Measurements from ENCODE around the gene PGAP3. TPM values are rescaled to one million over a fixed set of nuclear protein-coding genes. Genes with fewer than 3 reads are reported as not detected.
"Not testable (repeated sequence)": the region's sequence is repeated elsewhere in the genome, so short reads cannot be mapped to it uniquely, and the experiment has no call there.

PGAP3 gene, protein sequence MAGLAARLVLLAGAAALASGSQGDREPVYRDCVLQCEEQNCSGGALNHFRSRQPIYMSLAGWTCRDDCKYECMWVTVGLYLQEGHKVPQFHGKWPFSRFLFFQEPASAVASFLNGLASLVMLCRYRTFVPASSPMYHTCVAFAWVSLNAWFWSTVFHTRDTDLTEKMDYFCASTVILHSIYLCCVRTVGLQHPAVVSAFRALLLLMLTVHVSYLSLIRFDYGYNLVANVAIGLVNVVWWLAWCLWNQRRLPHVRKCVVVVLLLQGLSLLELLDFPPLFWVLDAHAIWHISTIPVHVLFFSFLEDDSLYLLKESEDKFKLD
- 10 to 100 TPM; 24.0 to 47.1 (median 37.8) TPM for polyA plus RNA-seq

DNA sequence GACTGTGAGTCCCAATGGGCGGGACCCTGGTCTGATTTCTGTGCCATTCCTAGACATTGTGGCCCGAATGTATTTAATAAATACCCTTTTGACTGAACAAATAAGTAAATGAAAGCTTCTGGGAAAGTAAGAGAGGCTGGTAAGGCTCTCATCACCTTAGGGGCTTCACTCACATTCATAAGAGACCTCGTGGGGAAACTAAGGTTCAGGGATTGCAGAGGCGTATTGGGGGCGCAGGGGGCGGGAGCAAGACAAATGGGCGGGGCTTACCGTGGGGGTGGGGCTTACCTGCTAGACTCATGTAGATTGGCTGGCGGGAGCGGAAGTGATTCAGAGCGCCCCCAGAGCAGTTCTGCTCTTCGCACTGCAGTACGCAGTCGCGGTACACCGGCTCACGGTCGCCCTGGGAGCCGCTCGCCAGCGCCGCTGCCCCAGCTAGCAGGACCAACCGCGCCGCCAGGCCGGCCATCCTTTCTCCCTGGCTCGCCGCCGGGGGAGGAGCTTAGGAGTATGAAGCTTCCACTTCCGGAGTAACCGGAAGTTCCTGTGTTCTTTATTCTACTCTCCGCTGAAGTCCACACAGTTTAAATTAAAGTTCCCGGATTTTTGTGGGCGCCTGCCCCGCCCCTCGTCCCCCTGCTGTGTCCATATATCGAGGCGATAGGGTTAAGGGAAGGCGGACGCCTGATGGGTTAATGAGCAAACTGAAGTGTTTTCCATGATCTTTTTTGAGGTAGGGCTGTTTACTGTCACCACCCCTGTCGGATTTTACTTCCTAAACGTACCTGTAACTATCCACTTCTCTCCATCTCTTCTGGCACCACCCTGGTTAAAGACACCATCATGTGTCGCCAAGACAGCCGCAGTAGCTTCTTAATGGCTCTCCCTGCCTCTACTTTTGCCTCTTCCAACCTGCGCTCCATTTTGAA lies at the start of gene PGAP3:
TSS of gene PGAP3 (minus strand) at position 512 of the 929 bp plus-strand sequence. CDS start at position 469, 43 bp downstream.
- H3K4me3 Mint-ChIP-seq, result peak within 1 kb of the TSS; percentile 95 to 98 (median 97)
- H3K27me3 Mint-ChIP-seq (ENCODE audit: low read depth in 3 of 3), result peaks cover 3 to 11% (median 9%) of the 10 kb centered on the region in 3 donors
- H3K27ac Mint-ChIP-seq, result peak within 1 kb of the TSS; percentile 92 to 98 (median 96)
- peak; percentile 85 to 90 (median 88) for DNase-seq
- peaks cover 26 to 27% of the 10 kb centered on the region in 2 donors for H3K4me1 Mint-ChIP-seq
- no peaks in the 10 kb centered on the region for H3K9me3 Mint-ChIP-seq
- H3K36me3 Mint-ChIP-seq, result peaks cover 11 to 14% (median 13%) of the 10 kb centered on the region in 3 donors

GRCh38 chr17:39737206-39737759 lies 49.4 kb upstream of the PGAP3 start:
- DNase-seq, result no peak
- Mint-ChIP-seq H3K4me3 (no peak overlapping the region), H3K27ac (no peak overlapping the region), H3K4me1 (peaks cover 7 to 8% of the 10 kb centered on the region in 2 donors), H3K36me3 (no peaks in the 10 kb centered on the region), H3K9me3 (no peaks in the 10 kb centered on the region), H3K27me3 (ENCODE audit: low read depth in 3 of 3) (peaks cover 11 to 12% (median 11%) of the 10 kb centered on the region in 3 donors)

DNA sequence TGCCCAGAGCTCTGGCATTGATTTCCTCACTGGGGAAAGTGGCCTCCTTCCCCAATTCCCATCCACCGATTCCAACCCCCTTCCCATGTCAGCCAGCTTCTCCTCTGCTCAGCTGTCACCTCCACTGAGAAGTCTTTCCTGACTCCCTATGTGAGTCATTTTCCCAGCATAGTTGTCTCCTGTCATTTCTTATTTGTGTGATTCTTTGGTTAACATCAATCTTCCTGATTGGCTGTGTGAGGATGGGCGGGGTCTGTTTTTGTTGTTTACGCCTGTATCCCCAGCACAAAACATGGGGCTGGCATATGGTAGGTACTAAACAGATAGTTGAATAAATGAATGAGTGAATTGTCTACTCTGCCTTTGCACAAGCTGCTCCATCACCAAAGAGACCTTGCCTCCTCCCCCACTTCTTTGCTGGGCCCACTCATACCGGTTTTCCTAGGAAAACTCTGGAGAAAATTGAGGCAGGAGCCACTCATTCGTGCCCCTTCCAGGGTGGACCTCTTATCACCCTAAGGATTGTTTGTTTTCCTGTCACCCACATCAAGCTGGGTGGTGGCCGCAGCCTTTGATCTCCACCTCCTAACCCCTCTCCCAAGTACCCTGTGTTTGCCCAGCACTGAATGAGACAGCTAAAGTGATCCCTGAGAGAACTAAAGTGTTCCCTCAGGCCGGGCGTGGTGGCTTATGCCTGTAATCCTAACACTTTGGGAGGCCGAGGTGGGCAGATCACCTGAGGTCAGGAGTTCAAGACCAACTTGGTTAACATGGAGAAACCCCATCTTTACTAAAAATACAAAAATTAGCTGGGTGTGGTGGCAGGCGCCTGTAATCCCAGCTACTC lies 48.7 kb upstream of the PGAP3 start:
- H3K4me3 Mint-ChIP-seq, result no peak overlapping the region
- H3K9me3 Mint-ChIP-seq, result no peaks in the 10 kb centered on the region
- H3K27ac Mint-ChIP-seq, result peak overlapping the region in 1 of 6 donors; percentile 35
- no peak for DNase-seq
- no peaks in the 10 kb centered on the region for H3K36me3 Mint-ChIP-seq
- H3K27me3 Mint-ChIP-seq (ENCODE audit: low read depth in 3 of 3), result peaks cover 11 to 12% (median 11%) of the 10 kb centered on the region in 3 donors
- peaks cover 7% of the 10 kb centered on the region in 2 donors for H3K4me1 Mint-ChIP-seq

GRCh38 chr17:39735882-39736281 lies 48.0 kb upstream of the PGAP3 start:
- Mint-ChIP-seq H3K27ac (peak overlapping the region in 1 of 6 donors; percentile 35), H3K4me3 (no peak overlapping the region), H3K4me1 (peaks cover 7 to 9% of the 10 kb centered on the region in 2 donors), H3K27me3 (ENCODE audit: low read depth in 3 of 3) (peaks cover 10 to 13% (median 11%) of the 10 kb centered on the region in 3 donors), H3K9me3 (peaks cover 0 to 1% (median 0%) of the 10 kb centered on the region in 6 donors), H3K36me3 (no peaks in the 10 kb centered on the region)
- DNase-seq, result no peak

DNA sequence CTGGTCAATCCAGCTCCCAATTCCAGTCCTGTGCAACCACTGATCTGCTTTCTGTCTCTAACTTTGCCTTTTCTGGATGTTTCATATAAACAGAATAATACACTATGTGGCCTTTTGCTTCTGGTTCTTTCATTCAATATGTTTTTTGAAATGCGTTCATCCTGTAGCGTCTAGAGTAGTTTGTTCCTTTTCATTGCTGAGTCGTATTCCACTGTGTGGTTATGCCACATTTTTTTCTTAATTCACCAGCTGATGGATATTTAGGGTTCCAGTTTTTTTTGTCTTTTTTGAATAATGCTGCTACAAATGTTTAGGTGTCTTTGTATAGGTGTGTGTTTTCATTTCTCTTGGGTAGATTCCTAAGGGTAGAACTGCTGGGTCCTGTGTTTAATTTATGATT lies 44.7 kb upstream of the PGAP3 start:
- DNase-seq, result no peak
- H3K27ac Mint-ChIP-seq, result peak overlapping the region; percentile 6 to 83 (median 47)
- H3K4me1 Mint-ChIP-seq, result peaks cover 19 to 20% of the 10 kb centered on the region in 2 donors
- peaks cover 0 to 5% (median 3%) of the 10 kb centered on the region in 3 donors for H3K36me3 Mint-ChIP-seq
- H3K27me3 Mint-ChIP-seq (ENCODE audit: low read depth in 3 of 3), result peaks cover 2 to 6% (median 6%) of the 10 kb centered on the region in 3 donors
- H3K4me3 Mint-ChIP-seq, result peak overlapping the region; percentile 4 to 78 (median 57)
- H3K9me3 Mint-ChIP-seq, result peaks cover 0 to 1% (median 0%) of the 10 kb centered on the region in 6 donors

DNA sequence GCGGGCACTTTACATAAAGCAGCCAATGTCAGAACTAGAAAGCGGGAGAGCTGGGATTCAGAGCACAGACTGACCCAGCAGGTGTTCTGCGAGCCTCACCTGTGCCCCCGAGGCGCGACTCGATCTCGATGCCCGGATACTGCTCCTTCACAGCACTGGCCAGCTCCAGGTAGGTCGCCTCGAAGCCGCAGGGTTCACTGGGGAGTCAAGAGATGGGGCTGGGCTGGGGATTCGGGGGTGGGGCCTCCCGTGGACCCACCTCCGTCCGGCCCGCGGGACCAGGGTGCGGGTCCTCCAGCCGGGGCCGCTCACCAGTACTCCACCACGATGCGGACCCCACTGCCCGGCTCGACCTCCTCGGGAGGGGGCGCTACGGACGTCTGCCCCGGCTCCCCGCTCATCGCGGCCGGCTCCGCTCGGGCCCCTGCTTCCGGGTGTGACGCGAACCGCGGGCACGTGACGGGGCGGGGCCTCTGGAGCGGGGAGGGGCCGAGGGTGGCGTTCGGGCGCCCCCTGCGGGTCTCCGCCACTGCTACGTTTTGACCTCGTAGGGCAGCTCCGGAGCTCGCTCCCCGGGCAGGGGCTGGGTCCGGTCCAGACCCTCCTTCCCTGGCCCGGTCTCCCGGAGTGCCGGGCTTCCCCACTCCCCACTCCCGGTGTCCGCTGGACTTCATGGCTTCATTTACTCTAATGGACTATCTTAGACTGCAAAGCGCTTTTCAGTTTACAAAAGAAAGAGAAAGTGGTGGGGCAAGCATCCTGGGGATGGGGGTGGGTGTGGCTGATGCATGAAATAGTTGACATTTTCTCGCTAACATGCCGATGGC lies 42.5 kb upstream of the PGAP3 start, which contains the start of gene MIEN1:
TSS of gene MIEN1 (minus strand) at position 438 of the 827 bp plus-strand sequence. CDS start at position 401, 37 bp downstream.
- Mint-ChIP-seq H3K27me3 (ENCODE audit: low read depth in 3 of 3) (peaks cover 2 to 6% (median 2%) of the 10 kb centered on the region in 3 donors), H3K27ac (peak within 1 kb of the TSS; percentile 88 to 97 (median 95)), H3K4me1 (peaks cover 20 to 25% of the 10 kb centered on the region in 2 donors), H3K9me3 (peaks cover 0 to 1% (median 0%) of the 10 kb centered on the region in 6 donors), H3K36me3 (peaks cover 0 to 11% (median 3%) of the 10 kb centered on the region in 3 donors), H3K4me3 (peak within 1 kb of the TSS; percentile 87 to 95 (median 90))
- peak; percentile 95 for DNase-seq

- Mint-ChIP-seq H3K27me3 (ENCODE audit: low read depth in 3 of 3) (peaks cover 2 to 6% (median 2%) of the 10 kb centered on the region in 3 donors), H3K36me3 (peaks cover 0 to 11% (median 3%) of the 10 kb centered on the region in 3 donors), H3K4me3 (peak overlapping the region; percentile 87 to 95 (median 90))
Measured at GRCh38 chr17:39729280-39729851, 41.5 kb upstream of the PGAP3 start.

DNA sequence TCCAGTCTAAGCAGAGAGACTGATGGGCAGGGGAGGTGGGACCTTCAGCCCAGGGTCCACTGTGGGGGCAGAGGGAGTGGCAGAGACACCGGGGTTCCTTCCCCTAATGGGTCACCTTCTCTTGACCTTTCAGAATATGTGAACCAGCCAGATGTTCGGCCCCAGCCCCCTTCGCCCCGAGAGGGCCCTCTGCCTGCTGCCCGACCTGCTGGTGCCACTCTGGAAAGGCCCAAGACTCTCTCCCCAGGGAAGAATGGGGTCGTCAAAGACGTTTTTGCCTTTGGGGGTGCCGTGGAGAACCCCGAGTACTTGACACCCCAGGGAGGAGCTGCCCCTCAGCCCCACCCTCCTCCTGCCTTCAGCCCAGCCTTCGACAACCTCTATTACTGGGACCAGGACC lies 39.7 kb upstream of the PGAP3 start:
- peak overlapping the region in 2 of 6 donors; percentile 15 to 18 for H3K27ac Mint-ChIP-seq
- H3K9me3 Mint-ChIP-seq, result peaks cover 0 to 1% (median 0%) of the 10 kb centered on the region in 6 donors
- H3K4me3 Mint-ChIP-seq, result no peak overlapping the region
- H3K4me1 Mint-ChIP-seq, result peaks cover 20 to 25% of the 10 kb centered on the region in 2 donors
- peaks cover 2 to 6% (median 2%) of the 10 kb centered on the region in 3 donors for H3K27me3 Mint-ChIP-seq (ENCODE audit: low read depth in 3 of 3)
- no peak for DNase-seq
- H3K36me3 Mint-ChIP-seq, result peaks cover 0 to 15% (median 3%) of the 10 kb centered on the region in 3 donors

More at GRCh38 chr17:39729280-39729851, 41.5 kb upstream of the PGAP3 start:
- peaks cover 0 to 1% (median 0%) of the 10 kb centered on the region in 6 donors for H3K9me3 Mint-ChIP-seq
- no peak for DNase-seq
- peak overlapping the region; percentile 88 to 97 (median 95) for H3K27ac Mint-ChIP-seq
- H3K4me1 Mint-ChIP-seq, result peaks cover 20 to 25% of the 10 kb centered on the region in 2 donors

DNA sequence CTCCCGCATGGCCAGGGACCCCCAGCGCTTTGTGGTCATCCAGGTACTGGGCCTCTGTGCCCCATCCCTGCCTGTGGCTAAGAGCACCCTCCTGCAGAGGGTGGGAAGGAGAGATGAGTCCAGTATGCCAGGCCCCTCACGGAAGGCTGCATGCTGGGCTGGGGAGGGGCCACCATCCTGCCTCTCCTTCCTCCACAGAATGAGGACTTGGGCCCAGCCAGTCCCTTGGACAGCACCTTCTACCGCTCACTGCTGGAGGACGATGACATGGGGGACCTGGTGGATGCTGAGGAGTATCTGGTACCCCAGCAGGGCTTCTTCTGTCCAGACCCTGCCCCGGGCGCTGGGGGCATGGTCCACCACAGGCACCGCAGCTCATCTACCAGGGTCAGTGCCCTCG lies 38.8 kb upstream of the PGAP3 start:
- Mint-ChIP-seq H3K4me1 (peaks cover 20 to 25% of the 10 kb centered on the region in 2 donors), H3K36me3 (peaks cover 0 to 15% (median 3%) of the 10 kb centered on the region in 3 donors), H3K27me3 (ENCODE audit: low read depth in 3 of 3) (peaks cover 2 to 4% (median 2%) of the 10 kb centered on the region in 3 donors), H3K4me3 (no peak overlapping the region), H3K9me3 (peaks cover 0 to 1% (median 0%) of the 10 kb centered on the region in 6 donors), H3K27ac (peak overlapping the region in 5 of 6 donors; percentile 18 to 78 (median 64))
- no peak for DNase-seq

DNA sequence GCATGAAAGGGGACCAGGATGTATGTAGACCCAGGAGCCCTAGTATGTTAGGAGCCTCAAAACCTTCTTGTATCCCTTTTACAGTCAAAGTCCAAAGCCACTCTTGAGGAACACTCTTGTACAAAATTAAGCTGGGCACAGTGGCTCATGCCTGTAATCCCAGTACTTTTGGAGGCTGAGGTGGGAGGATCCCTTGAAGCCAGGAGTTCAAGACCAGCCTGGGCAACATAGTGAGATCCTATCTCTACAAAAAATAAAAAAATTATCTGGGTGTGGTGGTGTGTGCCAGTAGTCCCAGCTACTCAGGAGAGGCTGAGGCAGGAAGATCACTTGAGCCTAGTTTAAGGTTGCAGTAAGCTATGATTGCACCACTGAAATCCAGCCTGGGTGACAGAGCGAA lies 38.1 kb upstream of the PGAP3 start:
- Mint-ChIP-seq H3K36me3 (peaks cover 0 to 15% (median 3%) of the 10 kb centered on the region in 3 donors), H3K4me1 (peaks cover 20 to 22% of the 10 kb centered on the region in 2 donors), H3K27ac (peak overlapping the region; percentile 13 to 78 (median 51))
- not testable (repeated sequence) for DNase-seq; H3K27me3 Mint-ChIP-seq (ENCODE audit: low read depth in 3 of 3); H3K9me3 Mint-ChIP-seq; H3K4me3 Mint-ChIP-seq

GRCh38 chr17:39724731-39725130 lies 36.9 kb upstream of the PGAP3 start:
- no peaks in the 10 kb centered on the region for H3K9me3 Mint-ChIP-seq
- H3K4me1 Mint-ChIP-seq, result peaks cover 17 to 19% of the 10 kb centered on the region in 2 donors
- H3K4me3 Mint-ChIP-seq, result no peak overlapping the region
- peak overlapping the region in 1 of 6 donors; percentile 17 for H3K27ac Mint-ChIP-seq
- H3K27me3 Mint-ChIP-seq (ENCODE audit: low read depth in 3 of 3), result no peaks in the 10 kb centered on the region
- H3K36me3 Mint-ChIP-seq, result peaks cover 0 to 15% (median 3%) of the 10 kb centered on the region in 3 donors
- DNase-seq, result no peak
